Epithelial cell of esophagus (primary cell): ENCODE measurements around the gene NLGN1.

ENCODE experiments used
- DNase-seq: peaks from one replicate; pipeline ENCODE4 v3.0.0; 2010; ENCODE audit warnings: low read depth
- H3K4me3 ChIP-seq: 2 replicates; pipeline ENCODE4 v1.5.1; 2011; ENCODE audit warnings: mild to moderate bottlenecking, low read length, control low read depth
- TF ChIP-seq, protein P1 (sequence below): IDR thresholded peaks from 2 replicates; pipeline ENCODE4 v1.5.1; 2011; ENCODE audit warnings: low read depth, mild to moderate bottlenecking, low read length, control low read depth, inconsistent platforms; ENCODE audit not compliant: insufficient read depth; ENCODE audit errors: missing control alignments

Gene NLGN1

DNA sequence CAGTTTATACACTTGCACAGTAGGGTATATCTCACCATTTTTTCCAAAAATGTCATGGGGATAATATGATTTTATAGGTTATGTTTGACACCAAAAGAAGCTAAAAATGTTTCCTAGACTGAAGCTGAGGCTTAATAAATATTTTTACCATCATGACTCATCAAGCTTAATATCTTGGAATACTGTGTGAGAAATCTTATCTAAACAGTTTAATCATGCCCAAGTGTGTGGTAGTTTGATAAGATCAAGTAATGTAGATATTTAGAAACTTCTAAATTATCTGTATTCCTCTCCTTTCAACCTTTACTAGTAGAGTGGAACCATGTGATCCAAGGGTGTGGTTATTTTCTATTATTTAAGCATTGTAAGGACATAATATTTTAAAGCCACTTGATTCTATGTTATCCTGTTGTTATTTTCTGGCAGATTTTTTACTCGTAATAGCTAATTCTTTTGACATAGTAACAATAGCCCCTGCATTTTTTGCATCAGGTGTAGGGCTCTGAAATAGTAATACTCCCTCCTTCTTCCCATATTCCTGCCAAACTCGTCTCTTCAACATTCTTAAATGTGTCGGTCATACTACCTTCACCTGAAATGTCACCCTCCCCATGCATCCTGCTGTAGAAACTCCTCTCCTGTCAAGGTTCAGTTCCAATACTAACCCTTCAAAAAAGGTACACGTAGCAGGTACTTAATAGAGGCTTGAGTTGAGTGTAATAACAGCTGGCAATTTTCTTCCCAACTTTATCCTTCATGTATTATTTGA, 729.6 kb downstream of the NLGN1 start:
- TF ChIP-seq, protein P1, sequence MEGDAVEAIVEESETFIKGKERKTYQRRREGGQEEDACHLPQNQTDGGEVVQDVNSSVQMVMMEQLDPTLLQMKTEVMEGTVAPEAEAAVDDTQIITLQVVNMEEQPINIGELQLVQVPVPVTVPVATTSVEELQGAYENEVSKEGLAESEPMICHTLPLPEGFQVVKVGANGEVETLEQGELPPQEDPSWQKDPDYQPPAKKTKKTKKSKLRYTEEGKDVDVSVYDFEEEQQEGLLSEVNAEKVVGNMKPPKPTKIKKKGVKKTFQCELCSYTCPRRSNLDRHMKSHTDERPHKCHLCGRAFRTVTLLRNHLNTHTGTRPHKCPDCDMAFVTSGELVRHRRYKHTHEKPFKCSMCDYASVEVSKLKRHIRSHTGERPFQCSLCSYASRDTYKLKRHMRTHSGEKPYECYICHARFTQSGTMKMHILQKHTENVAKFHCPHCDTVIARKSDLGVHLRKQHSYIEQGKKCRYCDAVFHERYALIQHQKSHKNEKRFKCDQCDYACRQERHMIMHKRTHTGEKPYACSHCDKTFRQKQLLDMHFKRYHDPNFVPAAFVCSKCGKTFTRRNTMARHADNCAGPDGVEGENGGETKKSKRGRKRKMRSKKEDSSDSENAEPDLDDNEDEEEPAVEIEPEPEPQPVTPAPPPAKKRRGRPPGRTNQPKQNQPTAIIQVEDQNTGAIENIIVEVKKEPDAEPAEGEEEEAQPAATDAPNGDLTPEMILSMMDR: no peak
- no peak overlapping the region for H3K4me3 ChIP-seq
- peak; percentile 54 for DNase-seq

DNA sequence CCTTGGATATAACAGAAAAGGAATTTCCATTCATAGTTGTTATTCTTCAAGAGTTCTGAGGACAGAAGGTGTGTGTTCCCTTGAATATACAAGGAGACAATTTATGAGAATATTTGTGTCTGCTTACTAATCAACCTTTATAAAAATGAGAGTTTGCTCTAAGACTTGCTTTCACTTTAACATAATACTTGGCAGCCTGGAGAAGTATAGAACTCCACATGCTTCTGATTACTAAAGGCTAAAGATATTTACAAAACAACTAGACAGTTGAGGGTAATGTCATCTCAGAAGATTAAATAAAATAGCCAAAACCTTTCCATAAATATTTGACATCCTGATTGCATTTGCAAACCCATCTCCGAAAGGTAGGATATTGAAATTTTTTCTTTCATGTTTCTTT, 734.5 kb downstream of the NLGN1 start:
- no peak overlapping the region for H3K4me3 ChIP-seq
- TF ChIP-seq, protein P1: no peak
- DNase-seq: no peak

DNA sequence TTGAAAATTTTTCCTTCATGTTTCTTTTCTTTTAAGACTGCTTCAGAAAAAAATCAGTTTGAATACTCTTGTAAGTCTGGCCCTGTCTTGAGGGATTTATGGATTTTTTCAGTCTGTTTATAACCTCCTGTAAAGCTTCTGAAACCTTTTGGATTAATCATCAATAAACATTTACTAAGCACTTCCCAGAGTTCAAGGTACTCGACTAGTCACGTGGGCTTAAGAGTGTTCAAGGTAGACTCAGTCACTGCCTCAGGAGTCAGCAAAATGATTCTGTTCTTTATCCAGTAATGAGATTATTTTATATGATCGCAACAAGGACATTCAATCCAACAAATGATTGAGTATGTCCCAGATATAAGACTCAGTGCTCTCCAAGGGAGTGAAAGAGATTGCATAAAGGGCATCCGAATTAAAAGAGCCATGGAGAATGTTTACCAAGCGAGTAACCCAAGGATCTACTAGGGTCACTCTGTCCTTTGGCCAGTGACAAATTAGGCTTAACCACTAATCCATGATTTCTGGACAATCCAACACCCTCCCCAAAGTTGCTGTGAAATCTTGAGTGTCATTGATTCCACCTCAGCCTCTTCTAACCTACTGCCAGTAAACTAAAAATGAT, 735.0 kb downstream of the NLGN1 start:
- H3K4me3 ChIP-seq: no peak overlapping the region
- TF ChIP-seq, protein P1: no peak
- peak; percentile 5 for DNase-seq

DNA sequence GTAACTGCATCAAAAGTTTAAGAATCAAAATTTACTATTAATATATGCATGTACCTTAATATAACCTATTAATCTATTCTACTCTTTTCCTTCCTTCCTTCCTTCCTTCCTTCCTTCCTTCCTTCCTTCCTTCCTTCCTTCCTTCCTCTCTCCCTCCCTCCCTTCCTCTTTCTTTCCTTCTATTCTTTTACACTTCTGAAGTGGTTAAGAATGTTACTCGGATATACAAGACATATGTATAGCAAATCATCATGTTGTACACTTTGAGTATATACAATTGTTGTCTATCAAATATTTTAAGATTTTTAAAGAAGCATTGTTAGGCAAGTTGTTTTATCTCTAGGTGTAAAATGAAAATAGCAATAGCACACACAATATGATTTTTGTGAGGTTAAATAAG, 748.5 kb downstream of the NLGN1 start:
- TF ChIP-seq, protein P1: no peak
- H3K4me3 ChIP-seq: no peak overlapping the region
- DNase-seq: no peak

DNA sequence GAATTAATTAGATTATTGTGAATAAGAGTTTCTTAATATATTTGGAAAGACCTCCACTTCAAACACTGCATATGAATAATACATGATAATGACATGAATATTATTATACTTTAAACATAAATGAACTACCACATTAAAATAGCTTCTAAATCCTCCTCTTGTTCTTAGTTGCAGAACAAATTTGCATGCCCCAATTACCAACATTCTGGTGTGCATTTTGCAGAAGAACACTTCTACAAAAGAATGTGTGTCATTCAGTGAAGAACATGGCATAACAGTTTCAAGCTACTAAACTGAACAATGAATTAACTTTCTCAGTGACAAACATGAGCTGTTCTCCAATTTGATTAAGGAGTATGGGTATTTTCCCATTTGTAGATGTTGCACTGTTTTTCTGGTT, 750.3 kb downstream of the NLGN1 start:
- no peak overlapping the region for H3K4me3 ChIP-seq
- TF ChIP-seq, protein P1: no peak
- no peak for DNase-seq

DNA sequence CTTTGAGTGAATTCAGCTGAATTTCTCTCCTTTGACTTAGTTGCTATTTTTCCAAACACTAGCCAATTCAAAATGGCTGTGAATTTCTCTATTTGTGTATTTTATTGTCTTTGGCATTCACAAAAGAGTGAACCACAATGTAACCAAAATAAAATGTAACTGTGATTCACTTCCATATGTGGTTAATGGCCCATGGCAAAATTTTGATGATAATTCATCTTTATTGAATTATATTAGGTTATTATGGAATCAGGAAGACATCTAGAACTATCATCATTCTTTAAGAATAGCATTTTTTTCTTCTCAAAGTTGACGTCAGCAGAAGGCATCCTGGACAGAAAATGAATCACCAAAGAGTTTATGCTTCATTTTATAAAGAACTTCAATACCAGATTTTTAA, 756.3 kb downstream of the NLGN1 start:
- no peak for DNase-seq
- TF ChIP-seq, protein P1: no peak
- H3K4me3 ChIP-seq: no peak overlapping the region
